IMR-90 (cell line): ENCODE results near the gene PRKD2. TPM values are rescaled to one million over a fixed set of nuclear protein-coding genes. Genes with fewer than 3 reads are reported as not detected.

Experiments
- ATAC-seq: fragments of 200-7000 bp; cut with Tn5 transposase; 2 replicates; pipeline ENCODE4 v1.9.1; 2020; ENCODE audit warnings: low read depth, mild to moderate bottlenecking, moderate library complexity
- BruUV-seq: library from RNA; stranded (reverse); fragments of 400-500 nt; replicated peaks from 2 replicates; lab custom pipeline; 2021; lab: Mats Ljungman, UMichigan
- CTCF ChIA-PET: fragments of 300-600 bp; formaldehyde crosslinking; extraction: SDS; loops from one replicate; lab custom pipeline; 2021; ENCODE audit warnings: antibody characterized with exemption; lab: Yijun Ruan, JAX
- POLR2A ChIA-PET: fragments of 300-600 bp; sonication (Branson Sonifier 250); formaldehyde crosslinking; loops from one replicate; lab custom pipeline; 2022; ENCODE audit warnings: antibody characterized with exemption; ENCODE audit not compliant: unreplicated experiment; lab: Charles Lee
- DNase-seq: peaks from one replicate; pipeline ENCODE4 v3.0.0; 2013
- H2AFZ ChIP-seq: replicated peaks from 2 replicates; pipeline ENCODE3; 2013; ENCODE audit warnings: low read length, mild to moderate bottlenecking; ENCODE audit not compliant: poor library complexity
- H2AK5ac ChIP-seq: 2 replicates; pipeline ENCODE4 v1.6.1; 2013; ENCODE audit warnings: low read depth, low read length, inconsistent platforms
- H2AK9ac ChIP-seq: replicated peaks from 2 replicates; pipeline ENCODE3; 2013; ENCODE audit warnings: mild to moderate bottlenecking, low read depth, low read length, moderate library complexity; ENCODE audit not compliant: poor library complexity
- H2BK120ac ChIP-seq: 2 replicates; pipeline ENCODE4 v1.6.1; 2013; ENCODE audit warnings: low read depth, low read length, inconsistent platforms
- H2BK15ac ChIP-seq: 3 replicates; pipeline ENCODE4 v1.6.1; 2013; ENCODE audit warnings: low read depth, low read length, inconsistent platforms
- H2BK20ac ChIP-seq: 2 replicates; pipeline ENCODE4 v1.6.1; 2013; ENCODE audit warnings: low read depth, mild to moderate bottlenecking, inconsistent platforms, low read length, moderate library complexity
- H2BK5ac ChIP-seq: 2 replicates; pipeline ENCODE4 v1.6.1; 2013; ENCODE audit warnings: mild to moderate bottlenecking, low read depth, low read length, inconsistent platforms; ENCODE audit not compliant: poor library complexity, severe bottlenecking
- H3K14ac ChIP-seq: replicated peaks from 2 replicates; pipeline ENCODE4 v1.6.1; 2013; ENCODE audit warnings: low read depth, low read length, inconsistent platforms
- H3K18ac ChIP-seq: 2 replicates; pipeline ENCODE4 v1.6.1; 2013; ENCODE audit warnings: low read depth, low read length, control low read depth
- H3K23ac ChIP-seq: 2 replicates; pipeline ENCODE4 v1.6.1; 2013; ENCODE audit warnings: low read depth, low read length, inconsistent platforms
- H3K27ac ChIP-seq: 2 replicates; pipeline ENCODE4 v1.5.1; 2013; ENCODE audit warnings: mild to moderate bottlenecking, control low read depth, low read length; ENCODE audit not compliant: insufficient read depth
- H3K27me3 ChIP-seq: 2 replicates; pipeline ENCODE4 v1.6.1; 2013; ENCODE audit warnings: low read length; ENCODE audit not compliant: control insufficient read depth, insufficient read depth
- H3K36me3 ChIP-seq: 2 replicates; pipeline ENCODE4 v1.6.1; 2013; ENCODE audit warnings: low read length, mixed read lengths; ENCODE audit not compliant: control insufficient read depth, insufficient read depth
- H3K4ac ChIP-seq: 2 replicates; pipeline ENCODE4 v1.6.1; 2013; ENCODE audit warnings: low read depth, low read length, inconsistent platforms
- H3K4me1 ChIP-seq: 2 replicates; pipeline ENCODE4 v1.6.1; 2013; ENCODE audit warnings: low read length, mixed read lengths; ENCODE audit not compliant: control insufficient read depth, insufficient read depth
- H3K4me2 ChIP-seq: 2 replicates; pipeline ENCODE4 v1.6.1; 2013; ENCODE audit warnings: low read depth, mild to moderate bottlenecking, control low read depth, low read length, moderate library complexity
- H3K4me3 ChIP-seq: 2 replicates; pipeline ENCODE4 v1.5.1; 2013; ENCODE audit warnings: low read depth, mild to moderate bottlenecking, control low read depth, low read length, moderate library complexity; ENCODE audit not compliant: insufficient read depth
- H3K56ac ChIP-seq: 2 replicates; pipeline ENCODE4 v1.6.1; 2013; ENCODE audit warnings: low read length, inconsistent platforms; ENCODE audit not compliant: insufficient read depth; ENCODE audit errors: extremely low read depth
- H3K79me1 ChIP-seq, 2 experiments: 2 replicates each; pipeline ENCODE4 v1.6.1; 2013; ENCODE audit warnings: low read length in 2 of 2, inconsistent platforms in 1 of 2, low read depth in 1 of 2
- H3K9ac ChIP-seq: 2 replicates; pipeline ENCODE4 v1.6.1; 2013; ENCODE audit warnings: low read depth, low read length, control low read depth
- H3K9me1 ChIP-seq: 2 replicates; pipeline ENCODE4 v1.6.1; 2013; ENCODE audit warnings: low read length, inconsistent platforms; ENCODE audit not compliant: insufficient read depth
- H3K9me3 ChIP-seq: 2 replicates; pipeline ENCODE4 v1.6.1; 2013; ENCODE audit warnings: low read length; ENCODE audit not compliant: control insufficient read depth, insufficient read depth
- H4K20me1 ChIP-seq: 2 replicates; pipeline ENCODE4 v1.6.1; 2013; ENCODE audit warnings: low read length, inconsistent platforms; ENCODE audit not compliant: insufficient read depth
- H4K5ac ChIP-seq: 2 replicates; pipeline ENCODE4 v1.6.1; 2013; ENCODE audit warnings: mild to moderate bottlenecking, low read depth, low read length, control low read depth
- H4K8ac ChIP-seq, 2 experiments: 2 replicates each; pipeline ENCODE4 v1.6.1; 2013; ENCODE audit warnings: low read depth in 2 of 2, low read length in 2 of 2, control low read depth in 1 of 2, inconsistent platforms in 1 of 2
- H4K91ac ChIP-seq: 2 replicates; pipeline ENCODE4 v1.6.1; 2013; ENCODE audit warnings: low read depth, low read length, inconsistent platforms; ENCODE audit not compliant: insufficient read depth
- BHLHE40 ChIP-seq: fragments of 150-350 bp; IDR thresholded peaks from 2 replicates; pipeline ENCODE4 v1.6.1; 2016; ENCODE audit warnings: mild to moderate bottlenecking, low read depth, low read length
- CEBPB ChIP-seq: IDR thresholded peaks from 2 replicates; pipeline ENCODE4 v1.6.1; 2012; ENCODE audit warnings: low read depth, low read length, improper control_type of control experiment
- CTCF ChIP-seq: conservative IDR thresholded peaks from 2 replicates; pipeline ENCODE4 v1.5.1; 2012; ENCODE audit warnings: mild to moderate bottlenecking, low read depth, low read length, improper control_type of control experiment
- ELK1 ChIP-seq: fragments of 150-350 bp; IDR thresholded peaks from 2 replicates; pipeline ENCODE4 v1.6.1; 2016; ENCODE audit warnings: low read depth, mild to moderate bottlenecking, low read length, moderate library complexity, borderline replicate concordance
- NFE2L2 ChIP-seq: fragments of 150-350 bp; IDR thresholded peaks from 2 replicates; pipeline ENCODE4 v1.6.1; 2016; ENCODE audit warnings: low read depth, mild to moderate bottlenecking, low read length
- RCOR1 ChIP-seq: IDR thresholded peaks from 2 replicates; pipeline ENCODE4 v1.6.1; 2012; ENCODE audit warnings: mild to moderate bottlenecking, low read length, improper control_type of control experiment; ENCODE audit not compliant: insufficient replicate concordance
- WGBS, 2 experiments: methylation state at CpG; one replicate each; pipeline versions ENCODE4 v1.1.5 to v1.1.7; 2013; ENCODE audit warnings: missing lambda C conversion rate in 2 of 2; ENCODE audit not compliant: insufficient read length in 1 of 2; ENCODE audit errors: extremely low coverage in 2 of 2; 5-methylcytosine and 5-hydroxymethylcytosine counted together
- dilution Hi-C: fragments of 300-500 bp; cut with HindIII; formaldehyde crosslinking; loops from one replicate; pipeline ENCODE4 v1.14.3; 2018; ENCODE audit warnings: low sequenced_read_pairs; ENCODE audit not compliant: unreplicated experiment
- in situ Hi-C: fragments of 300-500 bp; cut with MboI; formaldehyde crosslinking; loops from 3 replicates; pipeline ENCODE4 v1.14.3; 2019; ENCODE audit warnings: low sequenced_read_pairs, inconsistent platforms, mixed read lengths
- intact Hi-C: fragments of 100-400 bp; cut with micrococcal nuclease; formaldehyde crosslinking; loops from 2 replicates; pipeline ENCODE4 v1.10.0; 2022
- polyA plus RNA-seq, 3 experiments: library from polyadenylated mRNA; depleted of rRNA; stranded (reverse); fragments of >200 nt; gene quantifications; 2 replicates each; pipeline ENCODE4 v1.2.3, GENCODE V29; 2012; ENCODE audit warnings: low replicate concordance in 1 of 3
- total RNA-seq: library from RNA; depleted of rRNA; stranded (reverse); fragments of >200 nt; gene quantifications from 2 replicates; pipeline ENCODE4 v1.2.3, GENCODE V29; 2012

PRKD2 gene
- total and polyA plus RNA-seq, 2 of the 4 experiments (the other 2 are of a cell fraction) = 9.9 to 19.6 TPM

DNA sequence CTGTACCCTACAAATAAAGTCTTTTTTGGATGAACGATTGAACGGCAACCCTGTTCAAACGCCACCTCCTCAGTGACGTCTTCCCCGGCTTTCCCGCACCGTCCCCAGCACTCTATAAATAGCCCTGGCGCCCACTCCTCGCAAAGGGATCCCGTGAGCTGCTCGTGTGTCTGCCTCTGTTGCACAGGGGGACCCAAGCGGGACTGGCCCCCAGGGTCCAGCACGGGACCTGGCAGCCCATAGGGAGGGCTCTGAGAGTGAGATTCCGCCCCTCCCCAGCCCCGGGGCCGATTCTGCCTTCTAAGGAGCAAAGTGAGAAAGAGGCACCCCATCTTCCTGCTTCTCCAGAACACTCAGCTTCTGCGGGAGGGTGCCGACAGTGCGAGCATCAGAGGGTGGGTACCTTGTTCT, 20.9 kb upstream of the PRKD2 start:
- H2AK5ac ChIP-seq = no peak overlapping the region
- H3K18ac ChIP-seq = no peak overlapping the region
- peaks cover 24% of the 10 kb centered on the region for H3K9me1 ChIP-seq
- no peak overlapping the region for H3K9ac ChIP-seq
- dilution Hi-C loops (no loop called here), in situ Hi-C loops (no loop called here), intact Hi-C loops (no loop called here)
- H3K4ac ChIP-seq = no peak overlapping the region
- TF ChIP-seq NFE2L2 (no peak), CEBPB (no peak), RCOR1 (no peak), CTCF (no peak), ELK1 (no peak), BHLHE40 (no peak)
- H3K27ac ChIP-seq = no peak overlapping the region
- H3K9me3 ChIP-seq = no peaks in the 10 kb centered on the region
- H2AK9ac ChIP-seq = no peak overlapping the region
- no peaks in the 10 kb centered on the region for H3K27me3 ChIP-seq
- no peak overlapping the region for H2AFZ ChIP-seq
- H4K5ac ChIP-seq = no peak overlapping the region
- peaks cover 85% of the 10 kb centered on the region for H4K20me1 ChIP-seq
- H4K8ac ChIP-seq = no peak overlapping the region
- H3K4me3 ChIP-seq = no peak overlapping the region
- H2BK5ac ChIP-seq = no peak overlapping the region
- WGBS, 2 experiments = 65% methylated on average over 2 of the region's 19 CpGs; no CpG with 5 or more reads in 1 of the 2 experiments
- H3K4me1 ChIP-seq = peaks cover 29% of the 10 kb centered on the region
- DNase-seq (no peak), ATAC-seq (no peak)
- CTCF ChIA-PET = no interaction called here
- no peak overlapping the region for H3K23ac ChIP-seq
- H2BK20ac ChIP-seq = no peak overlapping the region
- H3K79me1 ChIP-seq = peaks cover 34 to 82% of the 10 kb centered on the region in 2 experiments
- no peak overlapping the region for H4K91ac ChIP-seq
- no peak overlapping the region for H3K56ac ChIP-seq
- POLR2A ChIA-PET = no interaction called here
- H2BK15ac ChIP-seq = no peak overlapping the region
- H2BK120ac ChIP-seq = no peak overlapping the region
- no peak overlapping the region for H3K14ac ChIP-seq
- H3K4me2 ChIP-seq = no peak overlapping the region
- H3K36me3 ChIP-seq = peaks cover 46% of the 10 kb centered on the region
- BruUV-seq = no TSS peak
